ENCODE measurements around the gene YOD1.
A peak's percentile ranks its signal among the peaks of the same experiment; 100 is the strongest.
"Not testable (repeated sequence)": the region's sequence is repeated elsewhere in the genome, so short reads cannot be mapped to it uniquely, and the experiment has no call there.

Gene YOD1

DNA sequence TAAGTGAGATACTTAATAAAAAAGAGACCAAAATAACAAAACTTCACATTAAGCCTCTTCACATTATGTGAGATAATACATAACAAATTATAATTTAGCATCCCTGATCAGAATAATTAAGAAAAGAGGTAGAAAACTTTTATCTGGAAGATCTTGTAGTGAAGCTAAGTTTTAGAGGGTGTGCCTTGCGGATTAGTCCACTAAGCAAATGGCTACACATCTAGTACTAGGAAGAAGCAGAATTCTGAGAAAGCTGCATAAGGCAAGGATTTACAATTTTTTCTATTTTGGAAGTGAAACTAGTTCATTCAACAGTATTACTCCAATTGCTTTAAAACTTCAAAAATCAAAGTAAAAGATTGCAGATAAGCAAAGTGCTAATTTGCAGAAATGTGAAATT, 3.5 kb downstream of the YOD1 start:
- no peak for DNase-seq

DNA sequence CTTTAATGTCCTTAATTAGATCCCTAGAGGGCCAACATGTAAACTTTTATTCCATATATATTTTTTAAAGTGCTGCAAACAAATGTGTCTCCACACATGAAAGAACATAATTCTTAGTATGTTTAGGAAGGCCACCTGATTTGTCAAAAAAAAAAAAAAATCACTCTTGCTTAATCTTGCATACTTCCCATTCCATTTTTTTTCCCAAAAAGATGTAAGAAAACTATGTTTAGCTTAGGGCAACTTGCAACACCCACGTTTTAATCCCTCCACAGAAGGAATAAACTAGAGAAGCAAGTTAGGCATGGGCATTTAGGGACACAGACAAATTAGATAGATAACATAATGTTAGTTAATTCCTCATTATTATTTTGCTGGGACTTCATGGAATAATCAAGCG, 5.6 kb downstream of the YOD1 start:
- DNase-seq = no peak

DNA sequence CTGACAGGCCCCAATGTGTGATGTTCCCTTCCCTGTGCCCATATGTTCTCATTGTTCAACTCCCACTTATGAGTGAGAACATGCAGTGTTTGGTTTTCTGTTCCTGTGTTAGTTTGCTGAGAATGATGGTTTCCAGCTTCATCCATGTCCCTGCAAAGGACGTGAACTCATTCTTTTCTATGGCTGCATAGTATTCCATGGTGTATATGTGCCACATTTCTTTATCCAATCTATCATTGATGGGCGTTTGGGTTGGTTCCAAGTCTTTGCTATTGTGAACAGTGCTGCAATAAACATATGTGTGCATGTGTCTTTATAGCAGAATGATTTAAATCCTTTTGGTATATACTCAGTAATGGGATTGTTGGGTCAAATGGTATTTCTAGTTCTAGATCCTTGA, 9.6 kb downstream of the YOD1 start:
- DNase-seq = not testable (repeated sequence)

DNA sequence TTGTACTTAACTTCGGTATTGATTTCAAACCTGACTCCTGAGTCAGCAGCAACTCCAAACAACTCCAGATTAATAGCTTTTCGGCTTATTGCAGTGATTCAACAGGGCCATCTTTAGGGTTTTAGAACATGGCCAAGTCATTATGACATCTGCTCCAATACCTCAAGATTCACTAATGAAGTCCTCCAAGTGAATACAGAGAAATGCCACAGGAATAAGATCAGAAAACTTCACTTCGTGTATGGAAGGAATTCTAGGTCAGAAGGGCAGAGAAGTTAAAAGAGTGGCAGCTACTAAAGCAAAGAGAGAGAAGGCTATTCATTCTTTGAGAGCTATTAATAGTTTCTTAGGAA, 10.9 kb downstream of the YOD1 start:
- no peak for DNase-seq

- DNase-seq = no peak
Observed at GRCh38 chr1:207039380-207040180, 11.4 kb downstream of the YOD1 start.

GRCh38 chr1:207036865-207037264, 14.1 kb downstream of the YOD1 start:
- no peak for DNase-seq

DNA sequence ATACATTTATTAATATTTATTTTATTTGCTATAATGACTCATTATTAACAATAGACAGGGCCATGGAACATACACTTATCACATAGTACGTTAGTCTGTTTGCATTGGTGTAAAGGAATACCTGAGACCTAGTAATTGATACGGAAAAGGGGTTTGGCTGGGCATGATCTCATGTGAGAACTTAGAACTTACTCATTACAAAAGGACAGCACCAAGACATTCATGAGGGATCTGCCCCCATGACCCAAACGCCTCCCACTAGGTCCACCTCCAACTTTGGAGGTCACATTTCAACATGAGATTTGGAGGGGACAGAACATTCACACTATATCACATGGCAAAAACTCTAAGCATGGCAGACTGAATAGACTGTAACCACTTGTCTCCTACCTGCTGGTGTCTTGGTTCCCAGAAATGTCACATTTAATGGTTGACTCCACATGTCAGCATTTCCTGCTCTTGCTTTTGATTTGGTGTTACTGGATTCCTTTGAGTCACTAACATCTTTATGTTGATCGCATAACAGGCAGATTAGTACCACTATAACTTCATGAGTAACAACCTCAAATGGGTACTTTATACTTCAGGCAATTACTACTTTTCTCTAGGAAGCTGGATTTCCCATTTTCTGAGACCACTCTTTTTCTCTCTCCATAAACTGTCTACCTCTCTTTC, 15.0 kb downstream of the YOD1 start:
- DNase-seq = no peak

GRCh38 chr1:207034998-207035397, 16.0 kb downstream of the YOD1 start:
- DNase-seq = no peak

GRCh38 chr1:207034208-207034607, 16.8 kb downstream of the YOD1 start:
- DNase-seq = no peak

DNA sequence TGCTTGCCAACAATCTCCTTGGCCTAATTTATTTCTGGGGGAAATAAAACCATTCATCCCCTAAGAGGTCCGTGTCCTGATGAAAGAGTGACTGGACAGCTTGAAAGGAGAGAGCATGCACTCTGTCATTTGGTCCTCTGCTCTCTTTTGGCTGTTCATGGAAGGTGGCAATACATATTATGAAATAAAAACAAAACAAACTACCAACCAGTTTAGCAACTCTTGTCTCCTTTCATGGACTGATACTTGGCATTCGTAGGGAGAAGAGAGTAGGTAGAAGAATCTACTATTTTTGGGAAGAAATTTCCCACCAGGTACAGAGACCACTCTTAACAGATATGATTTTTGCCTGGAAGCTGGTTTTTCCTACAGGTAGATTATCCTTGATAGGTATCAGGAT, 17.7 kb downstream of the YOD1 start:
- DNase-seq = no peak

GRCh38 chr1:207032528-207033017, 18.4 kb downstream of the YOD1 start, which contains the start of gene C1orf116:
TSS of gene C1orf116 (minus strand) at chr1:207032756. CDS start at chr1:207027598, 5,158 bp downstream.
- DNase-seq = no peak

DNA sequence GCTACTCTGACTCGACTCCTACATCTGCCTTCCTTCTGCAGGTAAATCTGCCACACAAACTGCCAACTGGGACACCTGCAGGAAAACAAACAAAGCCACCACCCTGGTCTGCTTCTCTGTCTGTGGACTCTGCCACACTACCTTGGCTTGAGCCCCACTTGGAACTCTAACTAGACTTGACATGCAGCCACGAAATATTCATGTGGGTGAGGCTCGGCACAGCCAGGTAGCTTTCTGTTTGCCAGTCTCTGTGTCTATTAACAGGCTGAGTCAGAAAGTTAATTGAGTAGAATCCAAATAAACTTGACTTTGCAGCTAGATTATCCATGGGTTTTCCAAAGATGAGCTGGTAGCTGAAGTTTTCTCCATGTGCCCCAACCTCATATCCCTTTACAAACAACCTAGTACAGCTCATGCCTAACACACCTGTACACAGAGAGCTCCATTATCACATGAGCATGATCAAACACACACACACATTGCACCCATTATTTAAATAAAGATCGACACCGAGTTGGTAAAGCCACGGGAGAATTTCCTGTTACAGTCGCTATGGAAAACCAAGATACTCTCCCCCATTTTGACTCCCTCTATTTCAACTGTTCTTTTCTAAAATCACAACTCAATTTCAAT, 19.3 kb downstream of the YOD1 start:
- DNase-seq = no peak

- no peak for DNase-seq
Observed at GRCh38 chr1:207031016-207031415, 20.0 kb downstream of the YOD1 start.

- no peak for DNase-seq
Observed at GRCh38 chr1:207030522-207031009, 20.4 kb downstream of the YOD1 start.

- peak in 1 of 2 experiments; percentile 22 for DNase-seq
Observed at GRCh38 chr1:207029701-207030521, 21.1 kb downstream of the YOD1 start.

GRCh38 chr1:207028884-207029650, 21.9 kb downstream of the YOD1 start:
- DNase-seq = no peak

DNA sequence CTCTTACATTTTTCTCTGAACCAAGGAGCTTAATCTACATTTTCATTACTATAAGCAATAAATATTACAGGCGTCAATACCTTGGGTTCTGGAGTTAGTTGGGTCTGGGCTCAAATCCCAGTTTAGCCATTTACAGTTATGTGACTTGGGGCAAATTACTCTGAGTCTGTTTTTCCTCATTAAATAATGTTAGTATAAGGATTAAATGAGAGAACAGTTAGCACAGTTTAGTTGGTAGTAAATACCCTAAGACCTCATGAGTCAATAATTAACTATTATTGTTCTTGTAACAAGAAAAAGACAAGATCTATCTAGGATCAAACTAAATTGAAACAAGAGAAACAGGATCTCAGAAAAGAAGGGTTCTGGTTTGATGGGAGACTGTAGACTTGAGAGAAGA, 23.1 kb downstream of the YOD1 start:
- no peak for DNase-seq

GRCh38 chr1:207027206-207027777, 23.7 kb downstream of the YOD1 start:
- DNase-seq = no peak

GRCh38 chr1:207026104-207026534, 24.9 kb downstream of the YOD1 start:
- DNase-seq = no peak

DNA sequence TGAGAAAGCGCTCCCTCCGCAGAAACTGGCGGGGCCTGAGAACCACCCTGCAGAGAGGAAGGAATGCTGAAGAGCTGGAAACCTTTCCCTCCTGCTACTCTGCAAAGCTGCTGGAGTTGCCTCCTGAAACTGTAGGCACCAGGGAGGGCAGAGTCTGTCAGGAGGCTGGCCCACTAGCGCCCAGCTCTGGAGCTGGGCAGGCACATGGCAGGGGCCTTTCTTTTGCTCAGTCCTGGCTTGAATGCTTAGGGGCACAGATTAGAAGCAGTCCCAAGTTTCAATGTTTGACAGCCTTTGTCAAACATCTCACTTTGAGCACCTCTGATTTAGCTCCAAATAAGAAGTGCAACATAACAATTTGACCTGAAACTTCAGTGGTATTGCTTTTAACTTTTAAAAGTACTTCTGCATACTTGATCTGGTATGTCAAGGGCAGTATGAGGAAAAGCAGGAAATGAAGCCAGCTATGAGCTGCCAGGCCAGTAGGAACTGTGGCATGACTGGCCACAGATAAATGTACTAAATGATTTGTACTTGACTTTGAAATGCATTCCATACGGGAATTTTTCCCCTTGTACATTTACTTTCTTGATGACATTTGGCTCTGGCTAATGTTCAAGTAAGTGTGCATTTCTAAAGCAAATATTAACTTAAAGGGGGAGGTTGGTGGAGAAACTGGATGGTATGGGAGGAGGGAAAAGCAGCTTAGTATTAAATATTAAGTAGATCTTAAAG, 25.7 kb downstream of the YOD1 start:
- DNase-seq = no peak

Data from NCI-H1930 (cell line).